K562 (cell line): ENCODE results near the gene STOX1. TPM values are rescaled to one million over a fixed set of nuclear protein-coding genes. Genes with fewer than 3 reads are reported as not detected.

ENCODE experiments used
- ASH1L ChIP-seq: fragments of 450-650 bp; IDR thresholded peaks from 2 replicates; pipeline ENCODE4 v1.6.1; 2018; ENCODE audit warnings: borderline replicate concordance, mild to moderate bottlenecking, low read depth; ENCODE audit not compliant: partially characterized antibody
- BDP1 ChIP-seq: IDR thresholded peaks from 3 replicates; pipeline ENCODE4 v1.6.1; 2011; ENCODE audit not compliant: insufficient read length, insufficient read depth
- CHD2 ChIP-seq: IDR thresholded peaks from 2 replicates; pipeline ENCODE4 v1.6.1; 2011; ENCODE audit warnings: low read depth, low read length
- DDX20 ChIP-seq: fragments of 450-650 bp; IDR thresholded peaks from 2 replicates; pipeline ENCODE4 v1.6.1; 2016; ENCODE audit warnings: missing genetic modification characterization, low read depth, mild to moderate bottlenecking, missing compliant biosample characterization, moderate library complexity
- GATA2 ChIP-seq: sonication (generic); formaldehyde crosslinking; IDR thresholded peaks from 2 replicates; pipeline ENCODE4 v1.4.0; 2020; ENCODE audit warnings: mild to moderate bottlenecking, missing genetic modification reagents
- ILK ChIP-seq: fragments of 450-650 bp; IDR thresholded peaks from 2 replicates; pipeline ENCODE4 v1.6.1; 2016; ENCODE audit warnings: missing genetic modification characterization, low read depth, mild to moderate bottlenecking, missing compliant biosample characterization, moderate library complexity, borderline replicate concordance
- KAT2B ChIP-seq: IDR thresholded peaks from one replicate; pipeline ENCODE4 v1.6.1; 2012; ENCODE audit warnings: low read depth, mild to moderate bottlenecking, control low read depth, inconsistent platforms, low read length, moderate library complexity
- MYBL2 ChIP-seq, 2 experiments: fragments of 450-650 bp in 1 of 2; sonication (generic) in 1 of 2; formaldehyde crosslinking in 1 of 2; IDR thresholded peaks; 2 replicates each; pipeline versions ENCODE4 v1.6.1 to v1.8.1; 2017 to 2022; ENCODE audit warnings: borderline replicate concordance in 1 of 2, inconsistent platforms in 1 of 2, low read depth in 1 of 2, mild to moderate bottlenecking in 1 of 2, missing genetic modification reagents in 1 of 2, moderate library complexity in 1 of 2
- NFYB ChIP-seq: IDR thresholded peaks from 2 replicates; pipeline ENCODE4 v1.6.1; 2011; ENCODE audit warnings: mild to moderate bottlenecking, moderate library complexity; ENCODE audit not compliant: insufficient read length; ENCODE audit errors: extremely low read depth
- NRF1 ChIP-seq, 2 experiments: fragments of 450-650 bp; IDR thresholded peaks in 1 of 2; conservative IDR thresholded peaks in 1 of 2; 2 replicates each; pipeline ENCODE4 v1.6.1; 2014; ENCODE audit warnings: mild to moderate bottlenecking in 2 of 2
- PHF8 ChIP-seq: fragments of 200-600 bp; sonication (generic); IDR thresholded peaks from 2 replicates; pipeline ENCODE4 v1.6.1; 2012; ENCODE audit warnings: mixed run types, mild to moderate bottlenecking, inconsistent platforms, low read length, moderate library complexity, borderline replicate concordance
- RCOR1 ChIP-seq, 2 experiments: IDR thresholded peaks; 2 replicates each; pipeline ENCODE4 v1.6.1; 2012; ENCODE audit warnings: low read depth in 2 of 2, low read length in 2 of 2, borderline replicate concordance in 1 of 2, improper control_type of control experiment in 1 of 2
- SRSF9 ChIP-seq: fragments of 200-400 bp; formaldehyde crosslinking; IDR thresholded peaks from 2 replicates; pipeline ENCODE4 v1.6.1; 2017; ENCODE audit warnings: low read depth, low read length, borderline replicate concordance
- TCF7 ChIP-seq: sonication (generic); IDR thresholded peaks from 2 replicates; pipeline ENCODE4 v1.6.1; 2016; ENCODE audit warnings: antibody characterized with exemption, borderline replicate concordance
- YY1 ChIP-seq, 3 experiments: IDR thresholded peaks; 2 replicates each; pipeline ENCODE4 v1.6.1; 2011; ENCODE audit warnings: low read length in 2 of 3, mild to moderate bottlenecking in 2 of 3, moderate library complexity in 2 of 3, borderline replicate concordance in 1 of 3, control low read depth in 1 of 3, low read depth in 1 of 3; ENCODE audit not compliant: insufficient read depth in 3 of 3, insufficient replicate concordance in 2 of 3, control insufficient read depth in 1 of 3, insufficient read length in 1 of 3; ENCODE audit errors: extremely low read depth in 1 of 3
- ZFP30 ChIP-seq: fragments of 250-450 bp; sonication (Bioruptor Pico); IDR thresholded peaks from 2 replicates; pipeline ENCODE4 v1.8.0; 2022; ENCODE audit warnings: moderate library complexity, mild to moderate bottlenecking, inconsistent platforms, borderline replicate concordance
- ZNF431 ChIP-seq: sonication (generic); formaldehyde crosslinking; IDR thresholded peaks from 2 replicates; pipeline ENCODE4 v1.8.0; 2022; ENCODE audit warnings: mild to moderate bottlenecking, missing genetic modification reagents
- ZNF785 ChIP-seq: fragments of 250-450 bp; sonication (Bioruptor Pico); IDR thresholded peaks from 2 replicates; pipeline ENCODE4 v1.4.0; 2020; ENCODE audit warnings: mild to moderate bottlenecking
- polyA plus RNA-seq, 8 experiments: library from polyadenylated mRNA; depleted of rRNA in 4 of 8; stranded (reverse) in 5 of 8; unstranded in 3 of 8; fragments of >200 nt; fragmentation: Nextera tagmentation in 2 of 8; fragmentation: Illumina TruSeq in 1 of 8; extraction: Ambion mirVana in 2 of 8; extraction: Trizol in 1 of 8; gene quantifications; 2 replicates each; pipeline versions ENCODE4 v1.2.1 to v1.2.3, GENCODE V29; 2011 to 2014; ENCODE audit warnings: inconsistent platforms in 1 of 8, missing spikeins in 1 of 8
- total RNA-seq, 7 experiments: library from RNA; depleted of rRNA in 6 of 7; stranded (reverse); fragments of >200 nt in 6 of 7; fragmentation: Illumina TruSeq in 2 of 7; extraction: Trizol in 2 of 7; gene quantifications; 2 replicates each; pipeline versions ENCODE4 v1.2.1 to v1.2.3, GENCODE V29; 2011 to 2021; ENCODE audit warnings: low replicate concordance in 1 of 7
- TF ChIP-seq, protein P1 (sequence below): fragments of 250-450 bp; sonication (Bioruptor Pico); IDR thresholded peaks from 2 replicates; pipeline ENCODE4 v1.8.0; 2021; ENCODE audit warnings: moderate library complexity, mild to moderate bottlenecking, inconsistent platforms
- TF ChIP-seq, protein P2 (sequence below): fragments of 250-450 bp; sonication (Bioruptor Pico); IDR thresholded peaks from 2 replicates; pipeline ENCODE4 v1.5.0; 2020; ENCODE audit warnings: mild to moderate bottlenecking

The STOX1 gene
- total and polyA plus RNA-seq, 9 of the 15 experiments (the other 6 are each of a cell fraction or from before 2014, with no cell fraction given) = 0.09 to 0.87 (median 0.29) TPM

DNA sequence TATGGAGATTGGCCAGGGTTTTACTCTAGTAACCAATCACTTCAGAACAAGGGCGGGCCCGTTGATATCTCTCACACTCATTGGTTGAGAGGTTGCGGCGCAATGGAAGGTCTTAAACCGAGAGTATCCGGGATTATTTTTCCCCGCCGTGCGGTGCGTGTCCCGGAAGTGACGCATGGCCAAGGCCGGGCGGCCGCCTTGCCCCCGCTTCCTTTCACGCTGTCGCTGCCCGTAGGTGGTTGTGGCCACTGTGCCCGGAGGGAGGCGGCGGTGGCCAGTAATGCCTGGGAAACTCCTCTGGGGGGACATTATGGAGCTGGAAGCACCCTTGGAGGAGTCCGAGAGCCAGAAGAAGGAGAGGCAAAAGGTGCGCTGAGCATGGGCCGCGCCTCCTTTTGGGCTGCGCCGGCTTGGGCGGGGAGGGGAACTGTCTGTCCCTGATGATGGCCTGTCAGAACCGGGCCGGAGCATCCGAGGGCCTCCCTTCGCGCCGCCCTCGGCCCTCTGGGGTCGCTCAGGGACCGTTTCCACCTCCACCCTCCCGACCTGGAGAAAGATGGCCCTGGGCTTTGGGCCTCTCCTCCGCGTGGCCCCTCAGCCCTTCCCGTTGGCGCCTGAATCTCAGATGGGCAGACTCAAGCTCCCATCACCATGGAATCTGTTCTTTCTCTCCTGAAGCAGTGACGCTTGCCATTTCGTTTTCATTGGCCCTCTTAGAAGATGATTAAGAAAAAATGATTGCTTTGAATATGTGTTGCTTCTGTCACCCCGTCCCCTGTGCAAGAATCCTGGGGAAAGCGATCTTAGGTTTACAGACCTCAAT lies 74.0 kb downstream of the STOX1 start, which contains the start of gene DDX50 (continued):
- TF ChIP-seq PHF8 (peak; percentile 95; the same call in 1 of the 2 replicates), DDX20 (tag) (no peak), SRSF9 (no peak), ILK (tag) (no peak), YY1 (IDR thresholded peaks at IDR 0.05; ENCODE audit: borderline replicate concordance in 1 of 3, control insufficient read depth in 1 of 3, extremely low read depth in 1 of 3, insufficient read depth in 3 of 3, insufficient read length in 1 of 3, insufficient replicate concordance in 2 of 3, low read depth in 1 of 3, low read length in 2 of 3) (peak in 2 of 3 experiments; percentile 58 to 79), ZNF431 (CRISPR knock-in tag) (no peak; the same call in 1 of the 2 replicates), RCOR1 (IDR thresholded peaks at IDR 0.05; ENCODE audit: borderline replicate concordance in 1 of 2, low read depth in 2 of 2, low read length in 2 of 2) (peak in 1 of 2 experiments; percentile 29; a peak in 1 of 4 replicates), ASH1L (peak; percentile 92), NRF1 (conservative IDR thresholded peaks at IDR 0.05 in 1 of 2, IDR thresholded peaks at IDR 0.05 in 1 of 2) (peak; percentile 86 to 89), GATA2 (CRISPR knock-in tag) (no peak), BDP1 (no peak), MYBL2 (IDR thresholded peaks at IDR 0.05; ENCODE audit: low read depth) (no peak), MYBL2 (CRISPR knock-in tag; IDR thresholded peaks at IDR 0.05; ENCODE audit: borderline replicate concordance) (no peak), KAT2B (no peak), NFYB (peak; percentile 79), TCF7 (no peak), CHD2 (peak; percentile 70; the same call in 1 of the 2 replicates), ZNF785 (CRISPR knock-in tag) (no peak), ZFP30 (CRISPR knock-in tag) (no peak)
- TF ChIP-seq, protein P1, sequence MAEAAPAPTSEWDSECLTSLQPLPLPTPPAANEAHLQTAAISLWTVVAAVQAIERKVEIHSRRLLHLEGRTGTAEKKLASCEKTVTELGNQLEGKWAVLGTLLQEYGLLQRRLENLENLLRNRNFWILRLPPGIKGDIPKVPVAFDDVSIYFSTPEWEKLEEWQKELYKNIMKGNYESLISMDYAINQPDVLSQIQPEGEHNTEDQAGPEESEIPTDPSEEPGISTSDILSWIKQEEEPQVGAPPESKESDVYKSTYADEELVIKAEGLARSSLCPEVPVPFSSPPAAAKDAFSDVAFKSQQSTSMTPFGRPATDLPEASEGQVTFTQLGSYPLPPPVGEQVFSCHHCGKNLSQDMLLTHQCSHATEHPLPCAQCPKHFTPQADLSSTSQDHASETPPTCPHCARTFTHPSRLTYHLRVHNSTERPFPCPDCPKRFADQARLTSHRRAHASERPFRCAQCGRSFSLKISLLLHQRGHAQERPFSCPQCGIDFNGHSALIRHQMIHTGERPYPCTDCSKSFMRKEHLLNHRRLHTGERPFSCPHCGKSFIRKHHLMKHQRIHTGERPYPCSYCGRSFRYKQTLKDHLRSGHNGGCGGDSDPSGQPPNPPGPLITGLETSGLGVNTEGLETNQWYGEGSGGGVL = no peak
- TF ChIP-seq, protein P2, sequence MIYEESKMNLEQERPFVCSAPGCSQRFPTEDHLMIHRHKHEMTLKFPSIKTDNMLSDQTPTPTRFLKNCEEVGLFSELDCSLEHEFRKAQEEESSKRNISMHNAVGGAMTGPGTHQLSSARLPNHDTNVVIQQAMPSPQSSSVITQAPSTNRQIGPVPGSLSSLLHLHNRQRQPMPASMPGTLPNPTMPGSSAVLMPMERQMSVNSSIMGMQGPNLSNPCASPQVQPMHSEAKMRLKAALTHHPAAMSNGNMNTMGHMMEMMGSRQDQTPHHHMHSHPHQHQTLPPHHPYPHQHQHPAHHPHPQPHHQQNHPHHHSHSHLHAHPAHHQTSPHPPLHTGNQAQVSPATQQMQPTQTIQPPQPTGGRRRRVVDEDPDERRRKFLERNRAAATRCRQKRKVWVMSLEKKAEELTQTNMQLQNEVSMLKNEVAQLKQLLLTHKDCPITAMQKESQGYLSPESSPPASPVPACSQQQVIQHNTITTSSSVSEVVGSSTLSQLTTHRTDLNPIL (CRISPR knock-in tag) = no peak
